Measurements from ENCODE around the gene CYP2R1.
"Not testable (repeated sequence)": the region's sequence is repeated elsewhere in the genome, so short reads cannot be mapped to it uniquely, and the experiment has no call there.

DNA sequence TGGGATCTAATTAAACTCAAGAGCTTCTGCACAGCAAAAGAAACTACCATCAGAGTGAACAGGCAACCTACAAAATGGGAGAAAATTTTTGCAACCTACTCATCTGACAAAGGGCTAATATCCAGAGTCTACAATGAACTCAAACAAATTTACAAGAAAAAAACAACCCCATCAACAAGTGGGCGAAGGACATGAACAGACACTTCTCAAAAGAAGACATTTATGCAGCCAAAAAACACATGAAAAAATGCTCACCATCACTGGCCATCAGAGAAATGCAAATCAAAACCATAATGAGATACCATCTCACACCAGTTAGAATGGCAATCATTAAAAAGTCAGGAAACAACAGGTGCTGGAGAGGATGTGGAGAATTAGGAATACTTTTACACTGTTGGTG, 8.3 kb downstream of the CYP2R1 start:
- not testable (repeated sequence) for TF ChIP-seq CTCF (conservative IDR thresholded peaks at IDR 0.05); ZFX (IDR thresholded peaks at IDR 0.05)

Data from C4-2B (cell line).